Measurements from ENCODE around the gene HDLBP.
A peak's percentile ranks its signal among the peaks of the same experiment; 100 is the strongest.
"Not testable (repeated sequence)": the region's sequence is repeated elsewhere in the genome, so short reads cannot be mapped to it uniquely, and the experiment has no call there.

Gene HDLBP

DNA sequence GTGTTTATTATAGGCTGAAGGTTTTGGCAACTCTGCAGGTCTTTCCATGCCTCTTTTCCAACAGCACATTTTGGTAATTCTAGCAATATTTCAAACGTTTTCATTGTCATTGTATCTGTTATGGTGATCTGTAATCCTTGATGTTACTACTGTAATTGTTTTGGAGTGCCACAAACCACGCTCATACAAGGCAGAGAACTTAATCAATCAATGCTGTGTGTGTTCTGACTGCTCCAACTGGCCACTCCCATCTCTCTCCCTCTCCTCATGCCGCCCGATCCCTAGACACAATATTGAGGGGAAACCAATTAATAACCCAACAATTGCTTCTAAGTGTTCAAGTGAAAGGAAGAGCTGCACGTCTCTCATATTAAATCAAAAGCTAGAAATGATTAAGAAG is 32.9 kb downstream of the HDLBP start:
- no peak for DNase-seq
- Histone ChIP-seq H3K27me3 (replicated peaks) (no peaks in the 10 kb centered on the region), H3K36me3 (replicated peaks) (no peaks in the 10 kb centered on the region), H3K27ac (no peak overlapping the region), H3K4me3 (ENCODE audit: low read depth, low read length) (no peak overlapping the region)
- no peak for TF ChIP-seq CTCF (IDR thresholded peaks at IDR 0.05; ENCODE audit: low read depth, low read length, missing control alignments)
- in situ Hi-C loops (cut with HindIII; ENCODE audit: low pct_ligation_motif_present, low sequenced_read_pairs) = no loop called here

- in situ Hi-C loops (cut with HindIII; ENCODE audit: low pct_ligation_motif_present, low sequenced_read_pairs) = no loop called here
- no peaks in the 10 kb centered on the region for H3K27me3 ChIP-seq (replicated peaks)
- no peak for DNase-seq
- H3K4me3 ChIP-seq (ENCODE audit: low read depth, low read length) = no peak overlapping the region
- no peak overlapping the region for H3K27ac ChIP-seq
- TF ChIP-seq CTCF (IDR thresholded peaks at IDR 0.05; ENCODE audit: low read depth, low read length, missing control alignments) = no peak
- H3K36me3 ChIP-seq (replicated peaks) = no peaks in the 10 kb centered on the region
Measured at GRCh38 chr2:241280291-241280690, 35.2 kb downstream of the HDLBP start.

DNA sequence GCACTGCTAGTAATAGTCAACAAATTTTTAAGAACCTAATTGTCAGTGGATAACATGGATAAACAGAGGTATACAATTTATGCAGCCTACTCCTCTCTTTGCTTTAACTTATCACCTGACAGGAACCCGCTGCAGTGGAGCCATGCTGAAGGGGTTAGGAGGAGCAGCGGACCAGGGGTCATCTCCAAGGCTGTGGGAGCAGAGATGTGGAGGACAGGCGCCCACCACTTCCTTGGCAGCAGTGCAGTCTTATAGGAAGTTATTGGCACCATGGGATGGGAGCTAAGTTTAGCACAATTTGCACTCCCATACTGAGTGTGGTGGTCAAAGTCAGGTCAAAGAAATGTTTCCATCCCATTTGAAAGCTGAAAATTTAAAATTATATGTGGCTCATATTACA is 35.6 kb downstream of the HDLBP start:
- Histone ChIP-seq H3K27ac (no peak overlapping the region), H3K36me3 (replicated peaks) (no peaks in the 10 kb centered on the region), H3K4me3 (ENCODE audit: low read depth, low read length) (no peak overlapping the region), H3K27me3 (replicated peaks) (no peaks in the 10 kb centered on the region)
- in situ Hi-C loops (cut with HindIII; ENCODE audit: low pct_ligation_motif_present, low sequenced_read_pairs) = no loop called here
- no peak for DNase-seq
- TF ChIP-seq CTCF (IDR thresholded peaks at IDR 0.05; ENCODE audit: low read depth, low read length, missing control alignments) = no peak

GRCh38 chr2:241279413-241279812 is 36.1 kb downstream of the HDLBP start:
- no peaks in the 10 kb centered on the region for H3K36me3 ChIP-seq (replicated peaks)
- peak; percentile 37 for DNase-seq
- no peak overlapping the region for H3K4me3 ChIP-seq (ENCODE audit: low read depth, low read length)
- in situ Hi-C loops (cut with HindIII; ENCODE audit: low pct_ligation_motif_present, low sequenced_read_pairs) = no loop called here
- H3K27me3 ChIP-seq (replicated peaks) = no peaks in the 10 kb centered on the region
- TF ChIP-seq CTCF (IDR thresholded peaks at IDR 0.05; ENCODE audit: low read depth, low read length, missing control alignments) = no peak
- peak overlapping the region; percentile 9 for H3K27ac ChIP-seq

DNA sequence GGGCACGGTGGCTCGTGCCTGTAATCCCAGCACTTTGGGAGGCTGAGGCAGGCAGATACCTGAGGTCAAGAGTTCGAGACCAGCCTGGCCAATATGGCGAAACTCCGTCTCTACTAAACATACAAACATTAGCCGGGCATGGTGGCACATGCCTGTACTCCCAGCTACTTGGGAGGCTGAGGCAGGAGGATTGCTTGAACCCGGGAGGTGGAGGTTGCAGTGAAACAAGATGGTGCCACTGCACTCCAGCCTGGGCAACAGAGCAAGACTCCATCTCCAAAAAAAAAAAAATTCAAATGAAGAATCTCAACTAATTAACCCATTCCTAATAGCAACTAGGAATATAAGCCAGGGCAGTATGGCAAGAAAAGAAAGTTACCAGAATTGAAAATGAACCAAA is 37.2 kb downstream of the HDLBP start:
- H3K27ac ChIP-seq; H3K4me3 ChIP-seq (ENCODE audit: low read depth, low read length); in situ Hi-C loops (cut with HindIII; ENCODE audit: low pct_ligation_motif_present, low sequenced_read_pairs); DNase-seq; H3K36me3 ChIP-seq (replicated peaks); H3K27me3 ChIP-seq (replicated peaks): not testable (repeated sequence)

GRCh38 chr2:241275910-241276309 is 39.6 kb downstream of the HDLBP start:
- DNase-seq = no peak
- in situ Hi-C loops (cut with HindIII; ENCODE audit: low pct_ligation_motif_present, low sequenced_read_pairs) = no loop called here
- Histone ChIP-seq H3K27ac (no peak overlapping the region), H3K36me3 (replicated peaks) (no peaks in the 10 kb centered on the region), H3K27me3 (replicated peaks) (no peaks in the 10 kb centered on the region), H3K4me3 (ENCODE audit: low read depth, low read length) (no peak overlapping the region)
- no peak for TF ChIP-seq CTCF (IDR thresholded peaks at IDR 0.05; ENCODE audit: low read depth, low read length, missing control alignments)

Data from brain microvascular endothelial cell (primary cell).